Mesenchymal stem cell (in vitro differentiated cells and primary cell): ENCODE results near the gene LRRN4.
"Not testable (repeated sequence)": the region's sequence is repeated elsewhere in the genome, so short reads cannot be mapped to it uniquely, and the experiment has no call there.

ENCODE experiments used
- DNase-seq: peaks from one replicate; pipeline ENCODE4 v3.0.0-alpha.2; 2013
- H2AFZ ChIP-seq: one replicate; pipeline ENCODE4 v1.6.1; 2013; ENCODE audit warnings: low read depth, mild to moderate bottlenecking, control low read depth, inconsistent platforms, low read length, moderate library complexity
- H2AK5ac ChIP-seq: 2 replicates; pipeline ENCODE4 v1.6.1; 2013; ENCODE audit warnings: low read length, moderate library complexity, mild to moderate bottlenecking, inconsistent platforms; ENCODE audit not compliant: severe bottlenecking
- H2BK120ac ChIP-seq: one replicate; pipeline ENCODE4 v1.6.1; 2013; ENCODE audit warnings: low read depth, mild to moderate bottlenecking, inconsistent platforms, low read length, moderate library complexity
- H2BK12ac ChIP-seq, 2 experiments: one replicate each; pipeline ENCODE4 v1.6.1; 2013; ENCODE audit warnings: inconsistent platforms in 2 of 2, low read length in 2 of 2, mild to moderate bottlenecking in 2 of 2, moderate library complexity in 2 of 2, control low read depth in 1 of 2
- H2BK15ac ChIP-seq: one replicate; pipeline ENCODE4 v1.6.1; 2013; ENCODE audit warnings: mild to moderate bottlenecking, low read depth, inconsistent platforms; ENCODE audit not compliant: poor library complexity, severe bottlenecking
- H2BK5ac ChIP-seq: 2 replicates; pipeline ENCODE4 v1.6.1; 2013; ENCODE audit warnings: low read depth, mild to moderate bottlenecking, low read length, control low read depth, inconsistent platforms; ENCODE audit not compliant: poor library complexity, severe bottlenecking
- H3K14ac ChIP-seq, 2 experiments: one replicate each; pipeline ENCODE4 v1.6.1; 2013; ENCODE audit warnings: inconsistent platforms in 2 of 2, low read length in 2 of 2, control low read depth in 1 of 2, mild to moderate bottlenecking in 1 of 2, moderate library complexity in 1 of 2
- H3K18ac ChIP-seq, 2 experiments: one replicate each; pipeline ENCODE4 v1.6.1; 2013; ENCODE audit warnings: inconsistent platforms in 2 of 2, low read length in 2 of 2, control low read depth in 1 of 2, low read depth in 1 of 2, mild to moderate bottlenecking in 1 of 2
- H3K23ac ChIP-seq, 2 experiments: one replicate each; pipeline ENCODE4 v1.6.1; 2013; ENCODE audit warnings: inconsistent platforms in 2 of 2, low read length in 2 of 2, mild to moderate bottlenecking in 2 of 2, moderate library complexity in 2 of 2, control low read depth in 1 of 2
- H3K27ac ChIP-seq: 2 replicates; pipeline ENCODE4 v1.5.1; 2013; ENCODE audit warnings: mild to moderate bottlenecking, moderate library complexity, low read length, control low read depth, inconsistent platforms; ENCODE audit not compliant: poor library complexity, severe bottlenecking
- H3K27me3 ChIP-seq, 2 experiments: 2 replicates each; pipeline versions ENCODE4 v1.6.1 to v1.7.0; 2013; ENCODE audit warnings: low read length in 2 of 2, mild to moderate bottlenecking in 2 of 2, moderate library complexity in 2 of 2, control low read depth in 1 of 2, inconsistent platforms in 1 of 2; ENCODE audit not compliant: control insufficient read depth in 1 of 2, insufficient read depth in 1 of 2
- H3K36me3 ChIP-seq, 2 experiments: 2 replicates each; pipeline versions ENCODE4 v1.6.1 to v1.7.0; 2013; ENCODE audit warnings: low read length in 2 of 2, control low read depth in 1 of 2, inconsistent platforms in 1 of 2, low read depth in 1 of 2, mild to moderate bottlenecking in 1 of 2; ENCODE audit not compliant: insufficient read depth in 2 of 2, control insufficient read depth in 1 of 2
- H3K4ac ChIP-seq, 2 experiments: one replicate each; pipeline ENCODE4 v1.6.1; 2013; ENCODE audit warnings: inconsistent platforms in 2 of 2, low read length in 2 of 2, mild to moderate bottlenecking in 2 of 2, moderate library complexity in 2 of 2, control low read depth in 1 of 2, low read depth in 1 of 2
- H3K4me1 ChIP-seq: 2 replicates; pipeline ENCODE4 v1.6.1; 2013; ENCODE audit warnings: low read depth, low read length, control low read depth; ENCODE audit not compliant: control insufficient read depth, insufficient read depth
- H3K4me2 ChIP-seq: 2 replicates; pipeline ENCODE4 v1.6.1; 2013; ENCODE audit warnings: low read length, mild to moderate bottlenecking, inconsistent platforms; ENCODE audit not compliant: poor library complexity, severe bottlenecking
- H3K4me3 ChIP-seq, 2 experiments: 2 replicates each; pipeline versions ENCODE4 v1.5.1 to v1.7.0; 2013; ENCODE audit warnings: low read length in 2 of 2, mild to moderate bottlenecking in 2 of 2, control low read depth in 1 of 2, low read depth in 1 of 2; ENCODE audit not compliant: insufficient read depth in 1 of 2
- H3K79me1 ChIP-seq: replicated peaks from 2 replicates; pipeline ENCODE4 v1.6.1; 2013; ENCODE audit warnings: mild to moderate bottlenecking, control low read depth, low read length, inconsistent platforms; ENCODE audit not compliant: poor library complexity, severe bottlenecking
- H3K9ac ChIP-seq: 2 replicates; pipeline ENCODE4 v1.7.0; 2013; ENCODE audit warnings: mild to moderate bottlenecking, low read length, moderate library complexity
- H3K9me3 ChIP-seq: 2 replicates; pipeline ENCODE4 v1.7.0; 2013; ENCODE audit warnings: mild to moderate bottlenecking, low read length; ENCODE audit not compliant: control insufficient read depth
- H4K8ac ChIP-seq: one replicate; pipeline ENCODE4 v1.6.1; 2013; ENCODE audit warnings: inconsistent platforms, mild to moderate bottlenecking, low read length, moderate library complexity
- H4K91ac ChIP-seq: one replicate; pipeline ENCODE4 v1.6.1; 2013; ENCODE audit warnings: mild to moderate bottlenecking, low read length, inconsistent platforms
- WGBS: methylation state at CpG from one replicate; pipeline ENCODE4 v1.1.7; 2013; ENCODE audit warnings: mixed read lengths; 5-methylcytosine and 5-hydroxymethylcytosine counted together

LRRN4 gene

DNA sequence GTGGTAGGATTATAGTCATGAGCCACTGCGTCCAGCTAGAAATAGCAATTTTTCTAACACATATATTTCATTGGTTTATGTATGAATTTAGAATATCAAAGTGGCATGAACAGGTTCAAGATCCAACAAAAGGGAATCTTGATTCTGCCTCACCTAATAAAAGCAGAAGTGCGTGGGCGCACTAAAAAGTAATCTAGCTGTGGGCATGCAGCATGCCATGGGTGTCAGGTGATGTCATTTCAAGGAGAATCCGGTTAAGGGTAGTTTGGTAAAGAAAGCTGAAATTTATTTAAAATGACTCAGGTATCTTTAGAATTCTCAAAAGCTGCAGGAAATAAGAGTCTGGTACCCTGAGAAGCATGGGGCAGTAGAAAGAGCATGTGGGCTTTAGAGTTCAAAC lies 17.6 kb downstream of the LRRN4 start:
- Histone ChIP-seq H3K18ac (no peak overlapping the region), H3K9ac (no peak overlapping the region), H3K36me3 (peaks cover 28 to 80% of the 10 kb centered on the region in 2 experiments), H3K27me3 (no peaks in the 10 kb centered on the region), H4K91ac (no peak overlapping the region), H3K4me1 (no peaks in the 10 kb centered on the region), H4K8ac (no peak overlapping the region), H2BK12ac (no peak overlapping the region), H2BK15ac (no peak overlapping the region), H3K23ac (no peak overlapping the region), H3K4me2 (no peak overlapping the region), H3K14ac (no peak overlapping the region), H2AK5ac (no peak overlapping the region), H3K79me1 (peaks cover 26% of the 10 kb centered on the region), H2BK5ac (no peak overlapping the region), H3K9me3 (no peaks in the 10 kb centered on the region), H2AFZ (no peak overlapping the region), H3K4me3 (no peak overlapping the region), H3K4ac (no peak overlapping the region), H3K27ac (no peak overlapping the region), H2BK120ac (no peak overlapping the region)
- WGBS, result 99% methylated on average over 3 of the region's 4 CpGs
- no peak for DNase-seq

GRCh38 chr20:6034134-6034969 lies 19.5 kb downstream of the LRRN4 start:
- 82% methylated on average over 2 of the region's 2 CpGs for WGBS
- no peak overlapping the region for H2AFZ ChIP-seq
- H3K23ac ChIP-seq, result no peak overlapping the region
- no peak overlapping the region for H3K14ac ChIP-seq
- peaks cover 21 to 67% of the 10 kb centered on the region in 2 experiments for H3K36me3 ChIP-seq
- no peak overlapping the region for H3K4me2 ChIP-seq
- no peak overlapping the region for H2AK5ac ChIP-seq
- peaks cover 17% of the 10 kb centered on the region for H3K79me1 ChIP-seq
- H2BK5ac ChIP-seq, result no peak overlapping the region
- no peaks in the 10 kb centered on the region for H3K9me3 ChIP-seq
- H3K4me3 ChIP-seq, result no peak overlapping the region
- H4K91ac ChIP-seq, result no peak overlapping the region
- H3K18ac ChIP-seq, result no peak overlapping the region
- H3K4me1 ChIP-seq, result no peaks in the 10 kb centered on the region
- no peaks in the 10 kb centered on the region for H3K27me3 ChIP-seq
- no peak overlapping the region for H2BK15ac ChIP-seq
- H3K4ac ChIP-seq, result no peak overlapping the region
- DNase-seq, result peak; percentile 54
- no peak overlapping the region for H2BK120ac ChIP-seq
- H3K9ac ChIP-seq, result no peak overlapping the region
- H2BK12ac ChIP-seq, result no peak overlapping the region
- no peak overlapping the region for H4K8ac ChIP-seq
- no peak overlapping the region for H3K27ac ChIP-seq

GRCh38 chr20:6032907-6033306 lies 21.0 kb downstream of the LRRN4 start:
- not testable (repeated sequence) for H3K14ac ChIP-seq, H3K27me3 ChIP-seq, H3K9ac ChIP-seq, H3K4me2 ChIP-seq, H4K8ac ChIP-seq, H3K4me3 ChIP-seq, H3K27ac ChIP-seq, H3K4me1 ChIP-seq, H3K4ac ChIP-seq, H3K18ac ChIP-seq, H2BK120ac ChIP-seq, H2BK5ac ChIP-seq, H3K23ac ChIP-seq, H2AFZ ChIP-seq, H3K9me3 ChIP-seq, H2BK15ac ChIP-seq, DNase-seq, H2AK5ac ChIP-seq, H2BK12ac ChIP-seq, H4K91ac ChIP-seq
- Histone ChIP-seq H3K36me3 (peaks cover 16 to 56% of the 10 kb centered on the region in 2 experiments), H3K79me1 (peaks cover 16% of the 10 kb centered on the region)
- WGBS, result 99% methylated on average over 6 of the region's 8 CpGs

DNA sequence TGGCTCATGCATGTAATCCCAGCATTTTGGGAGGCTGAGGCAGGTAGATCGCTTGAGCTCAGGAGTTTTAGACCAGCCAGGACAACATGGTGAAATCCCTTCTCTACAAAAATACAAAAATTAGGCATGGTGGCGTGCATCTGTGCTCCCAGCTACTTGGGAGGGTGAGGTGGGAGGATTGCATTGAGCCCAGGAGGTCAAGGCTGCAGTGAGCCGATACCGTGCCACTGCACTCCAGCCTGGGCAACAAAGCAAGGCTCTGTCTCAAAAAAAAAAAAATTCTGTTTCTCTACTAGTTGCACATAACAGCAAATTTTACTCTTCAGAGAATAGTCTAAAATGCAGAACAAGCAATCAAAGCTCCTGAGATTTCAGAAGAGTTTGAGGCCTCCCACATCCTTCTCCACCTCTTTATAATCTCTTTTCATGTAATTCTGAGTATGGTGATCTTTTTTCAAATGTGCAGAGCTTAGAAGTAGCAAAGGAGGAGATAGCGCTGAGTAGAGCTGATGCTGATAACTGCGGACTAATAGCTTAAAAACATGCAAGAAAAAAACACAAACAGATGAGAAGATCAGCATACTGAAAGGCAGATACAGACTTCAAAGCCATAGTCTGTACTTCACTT lies 23.3 kb downstream of the LRRN4 start:
- H3K27ac ChIP-seq, result no peak overlapping the region
- H3K4ac ChIP-seq, result no peak overlapping the region
- H3K14ac ChIP-seq, result no peak overlapping the region
- no peak overlapping the region for H3K23ac ChIP-seq
- no peak overlapping the region for H2BK120ac ChIP-seq
- DNase-seq, result no peak
- no peaks in the 10 kb centered on the region for H3K27me3 ChIP-seq
- peaks cover 12 to 44% of the 10 kb centered on the region in 2 experiments for H3K36me3 ChIP-seq
- no peak overlapping the region for H3K4me3 ChIP-seq
- peaks cover 21% of the 10 kb centered on the region for H3K79me1 ChIP-seq
- H2BK15ac ChIP-seq, result no peak overlapping the region
- H2AK5ac ChIP-seq, result no peak overlapping the region
- no peak overlapping the region for H4K91ac ChIP-seq
- no peaks in the 10 kb centered on the region for H3K4me1 ChIP-seq
- H3K9ac ChIP-seq, result no peak overlapping the region
- peaks cover 1% of the 10 kb centered on the region for H3K9me3 ChIP-seq
- no peak overlapping the region for H2BK12ac ChIP-seq
- peak overlapping the region; percentile 21 for H4K8ac ChIP-seq
- WGBS, result 100% methylated on average over 6 of the region's 6 CpGs
- no peak overlapping the region for H3K18ac ChIP-seq
- H3K4me2 ChIP-seq, result no peak overlapping the region
- H2BK5ac ChIP-seq, result no peak overlapping the region
- no peak overlapping the region for H2AFZ ChIP-seq
